ENCODE measurements around the gene TSSC4. TPM values are rescaled to one million over a fixed set of nuclear protein-coding genes. Genes with fewer than 3 reads are reported as not detected.

TSSC4 gene
- polyA plus RNA-seq (2012; ENCODE audit: insufficient read length, low read depth): 156 TPM

- TF ChIP-seq POLR2AphosphoS5 (IDR thresholded peaks at IDR 0.05; ENCODE audit: low read depth, low read length) (peak; percentile 97), SIN3A (IDR thresholded peaks at IDR 0.05; ENCODE audit: borderline replicate concordance, insufficient read depth, low read length) (peak; percentile 59; the same call in 1 of the 2 replicates), FOXP2 (optimal IDR thresholded peaks at IDR 0.05; ENCODE audit: borderline replicate concordance, extremely low read depth, extremely low read length, insufficient read depth) (no peak), TAF1 (IDR thresholded peaks at IDR 0.05; ENCODE audit: borderline replicate concordance, insufficient read depth, low read length) (peak; percentile 90), REST (IDR thresholded peaks at IDR 0.05; ENCODE audit: insufficient read depth in 1 of 2, low read depth in 2 of 2, low read length in 2 of 2) (no peak; a peak in 1 of 4 replicates)
Measured at GRCh38 chr11:2400069-2400761, at the start of gene TSSC4. Gene TSSC4 (plus strand): TSS chr11:2400750. CDS start chr11:2402634, 1,884 bp downstream.

- TF ChIP-seq REST (IDR thresholded peaks at IDR 0.05; ENCODE audit: insufficient read depth in 1 of 2, low read depth in 2 of 2, low read length in 2 of 2) (no peak), FOXP2 (optimal IDR thresholded peaks at IDR 0.05; ENCODE audit: borderline replicate concordance, extremely low read depth, extremely low read length, insufficient read depth) (no peak), TAF1 (IDR thresholded peaks at IDR 0.05; ENCODE audit: borderline replicate concordance, insufficient read depth, low read length) (no peak), SIN3A (IDR thresholded peaks at IDR 0.05; ENCODE audit: borderline replicate concordance, insufficient read depth, low read length) (no peak), POLR2AphosphoS5 (IDR thresholded peaks at IDR 0.05; ENCODE audit: low read depth, low read length) (no peak)
Measured at GRCh38 chr11:2351701-2352100, 48.8 kb upstream of the TSSC4 start.

GRCh38 chr11:2352420-2352819 is 48.1 kb upstream of the TSSC4 start:
- no peak for TF ChIP-seq TAF1 (IDR thresholded peaks at IDR 0.05; ENCODE audit: borderline replicate concordance, insufficient read depth, low read length)
- TF ChIP-seq POLR2AphosphoS5 (IDR thresholded peaks at IDR 0.05; ENCODE audit: low read depth, low read length): no peak
- no peak for TF ChIP-seq SIN3A (IDR thresholded peaks at IDR 0.05; ENCODE audit: borderline replicate concordance, insufficient read depth, low read length)
- TF ChIP-seq FOXP2 (optimal IDR thresholded peaks at IDR 0.05; ENCODE audit: borderline replicate concordance, extremely low read depth, extremely low read length, insufficient read depth): no peak
- no peak for TF ChIP-seq REST (IDR thresholded peaks at IDR 0.05; ENCODE audit: insufficient read depth in 1 of 2, low read depth in 2 of 2, low read length in 2 of 2)

GRCh38 chr11:2355000-2355644 is 45.4 kb upstream of the TSSC4 start:
- TF ChIP-seq POLR2AphosphoS5 (IDR thresholded peaks at IDR 0.05; ENCODE audit: low read depth, low read length) (no peak), SIN3A (IDR thresholded peaks at IDR 0.05; ENCODE audit: borderline replicate concordance, insufficient read depth, low read length) (no peak), FOXP2 (optimal IDR thresholded peaks at IDR 0.05; ENCODE audit: borderline replicate concordance, extremely low read depth, extremely low read length, insufficient read depth) (no peak), REST (IDR thresholded peaks at IDR 0.05; ENCODE audit: insufficient read depth in 1 of 2, low read depth in 2 of 2, low read length in 2 of 2) (no peak), TAF1 (IDR thresholded peaks at IDR 0.05; ENCODE audit: borderline replicate concordance, insufficient read depth, low read length) (no peak)
